HG03135 (cell line): Measurements from ENCODE around the gene GP1BB.
"Not testable (repeated sequence)": the region's sequence is repeated elsewhere in the genome, so short reads cannot be mapped to it uniquely, and the experiment has no call there.

ENCODE experiments used
- ATAC-seq: cut with Tn5 transposase; IDR thresholded peaks from one replicate; pipeline ENCODE4 v1.9.1; 2021; ENCODE audit warnings: mild to moderate bottlenecking, moderate library complexity; ENCODE audit not compliant: unreplicated experiment

The GP1BB gene

GRCh38 chr22:19723232-19723982 lies at the start of gene GP1BB:
Gene GP1BB (plus strand): TSS chr22:19723539. CDS start chr22:19723570, 31 bp downstream.
- ATAC-seq = no peak

- no peak for ATAC-seq
These were observed 49.7 kb upstream of the GP1BB start for GRCh38 chr22:19673660-19674059.

- no peak for ATAC-seq
These were observed 49.0 kb upstream of the GP1BB start for GRCh38 chr22:19674129-19674928.

GRCh38 chr22:19674929-19675253 lies 48.4 kb upstream of the GP1BB start:
- no peak for ATAC-seq

- no peak for ATAC-seq
These were observed 47.9 kb upstream of the GP1BB start for GRCh38 chr22:19675428-19675827.

- not testable (repeated sequence) for ATAC-seq
These were observed 46.9 kb upstream of the GP1BB start for GRCh38 chr22:19676437-19676836.

- no peak for ATAC-seq
These were observed 44.3 kb upstream of the GP1BB start for GRCh38 chr22:19678949-19679521.

GRCh38 chr22:19679522-19680101 lies 43.7 kb upstream of the GP1BB start:
- no peak for ATAC-seq

GRCh38 chr22:19680287-19680881 lies 43.0 kb upstream of the GP1BB start:
- no peak for ATAC-seq

GRCh38 chr22:19680911-19681862 lies 42.2 kb upstream of the GP1BB start:
- no peak for ATAC-seq

- no peak for ATAC-seq
These were observed 41.5 kb upstream of the GP1BB start for GRCh38 chr22:19681863-19682245.

GRCh38 chr22:19686946-19687345 lies 36.4 kb upstream of the GP1BB start:
- no peak for ATAC-seq

GRCh38 chr22:19687561-19688300 lies 35.6 kb upstream of the GP1BB start:
- no peak for ATAC-seq

GRCh38 chr22:19688301-19689290 lies 34.7 kb upstream of the GP1BB start:
- no peak for ATAC-seq

- no peak for ATAC-seq
These were observed 33.9 kb upstream of the GP1BB start for GRCh38 chr22:19689408-19689807.

GRCh38 chr22:19691007-19691720 lies 32.2 kb upstream of the GP1BB start:
- ATAC-seq = no peak

GRCh38 chr22:19691721-19692341 lies 31.5 kb upstream of the GP1BB start:
- ATAC-seq = no peak
